Activated B cell treated with CpG ODN at 0.5 μM for 24 hours (primary cell): ENCODE data around the gene FLNA. TPM values are rescaled to one million over a fixed set of nuclear protein-coding genes. Genes with fewer than 3 reads are reported as not detected.

Experiments used
- ATAC-seq: fragments of 200-7000 bp; cut with Tn5 transposase; one replicate; pipeline ENCODE4 v1.10.0; 2021; ENCODE audit warnings: low read depth, mild to moderate bottlenecking, moderate library complexity
- CTCF ChIA-PET: fragments of 350-600 bp; sonication (Branson Sonifier 250); formaldehyde crosslinking; loops from one replicate; lab custom pipeline; 2021; ENCODE audit warnings: antibody characterized with exemption; lab: Charles Lee
- POLR2A ChIA-PET: fragments of 350-600 bp; sonication (Branson Sonifier 250); formaldehyde crosslinking; loops from one replicate; lab custom pipeline; 2021; ENCODE audit warnings: antibody characterized with exemption; lab: Charles Lee
- DNase-seq: peaks from one replicate; pipeline ENCODE4 v3.0.0; 2022
- H3K27ac Mint-ChIP-seq: one replicate; pipeline ENCODE4 v1.8.0; 2020; ENCODE audit warnings: mixed read lengths
- H3K27me3 Mint-ChIP-seq: one replicate; pipeline ENCODE4 v1.8.0; 2021; ENCODE audit warnings: mixed read lengths
- H3K36me3 Mint-ChIP-seq: one replicate; pipeline ENCODE4 v1.8.0; 2021; ENCODE audit warnings: low read depth, mixed read lengths
- H3K4me1 Mint-ChIP-seq: one replicate; pipeline ENCODE4 v1.8.0; 2021; ENCODE audit warnings: mixed read lengths
- H3K4me3 Mint-ChIP-seq: one replicate; pipeline ENCODE4 v1.8.0; 2020; ENCODE audit warnings: mild to moderate bottlenecking, mixed read lengths
- H3K9me3 Mint-ChIP-seq: one replicate; pipeline ENCODE4 v1.8.0; 2020; ENCODE audit warnings: mixed read lengths
- intact Hi-C: fragments of 100-400 bp; cut with micrococcal nuclease; formaldehyde crosslinking; loops from one replicate; pipeline ENCODE4 v1.15.1; 2024
- total RNA-seq: library from RNA; stranded (reverse); gene quantifications from 2 replicates; pipeline ENCODE4 v1.2.3, GENCODE V29; 2022
- TF ChIP-seq, protein P1 (sequence below): fragments of 200-600 bp; IDR thresholded peaks from one replicate; pipeline ENCODE4 v1.8.0; 2022; ENCODE audit warnings: antibody characterized with exemption, mild to moderate bottlenecking

FLNA gene, protein sequence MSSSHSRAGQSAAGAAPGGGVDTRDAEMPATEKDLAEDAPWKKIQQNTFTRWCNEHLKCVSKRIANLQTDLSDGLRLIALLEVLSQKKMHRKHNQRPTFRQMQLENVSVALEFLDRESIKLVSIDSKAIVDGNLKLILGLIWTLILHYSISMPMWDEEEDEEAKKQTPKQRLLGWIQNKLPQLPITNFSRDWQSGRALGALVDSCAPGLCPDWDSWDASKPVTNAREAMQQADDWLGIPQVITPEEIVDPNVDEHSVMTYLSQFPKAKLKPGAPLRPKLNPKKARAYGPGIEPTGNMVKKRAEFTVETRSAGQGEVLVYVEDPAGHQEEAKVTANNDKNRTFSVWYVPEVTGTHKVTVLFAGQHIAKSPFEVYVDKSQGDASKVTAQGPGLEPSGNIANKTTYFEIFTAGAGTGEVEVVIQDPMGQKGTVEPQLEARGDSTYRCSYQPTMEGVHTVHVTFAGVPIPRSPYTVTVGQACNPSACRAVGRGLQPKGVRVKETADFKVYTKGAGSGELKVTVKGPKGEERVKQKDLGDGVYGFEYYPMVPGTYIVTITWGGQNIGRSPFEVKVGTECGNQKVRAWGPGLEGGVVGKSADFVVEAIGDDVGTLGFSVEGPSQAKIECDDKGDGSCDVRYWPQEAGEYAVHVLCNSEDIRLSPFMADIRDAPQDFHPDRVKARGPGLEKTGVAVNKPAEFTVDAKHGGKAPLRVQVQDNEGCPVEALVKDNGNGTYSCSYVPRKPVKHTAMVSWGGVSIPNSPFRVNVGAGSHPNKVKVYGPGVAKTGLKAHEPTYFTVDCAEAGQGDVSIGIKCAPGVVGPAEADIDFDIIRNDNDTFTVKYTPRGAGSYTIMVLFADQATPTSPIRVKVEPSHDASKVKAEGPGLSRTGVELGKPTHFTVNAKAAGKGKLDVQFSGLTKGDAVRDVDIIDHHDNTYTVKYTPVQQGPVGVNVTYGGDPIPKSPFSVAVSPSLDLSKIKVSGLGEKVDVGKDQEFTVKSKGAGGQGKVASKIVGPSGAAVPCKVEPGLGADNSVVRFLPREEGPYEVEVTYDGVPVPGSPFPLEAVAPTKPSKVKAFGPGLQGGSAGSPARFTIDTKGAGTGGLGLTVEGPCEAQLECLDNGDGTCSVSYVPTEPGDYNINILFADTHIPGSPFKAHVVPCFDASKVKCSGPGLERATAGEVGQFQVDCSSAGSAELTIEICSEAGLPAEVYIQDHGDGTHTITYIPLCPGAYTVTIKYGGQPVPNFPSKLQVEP (N-terminal part only)
- total RNA-seq, result 605 and 679 TPM in 2 replicates

DNA sequence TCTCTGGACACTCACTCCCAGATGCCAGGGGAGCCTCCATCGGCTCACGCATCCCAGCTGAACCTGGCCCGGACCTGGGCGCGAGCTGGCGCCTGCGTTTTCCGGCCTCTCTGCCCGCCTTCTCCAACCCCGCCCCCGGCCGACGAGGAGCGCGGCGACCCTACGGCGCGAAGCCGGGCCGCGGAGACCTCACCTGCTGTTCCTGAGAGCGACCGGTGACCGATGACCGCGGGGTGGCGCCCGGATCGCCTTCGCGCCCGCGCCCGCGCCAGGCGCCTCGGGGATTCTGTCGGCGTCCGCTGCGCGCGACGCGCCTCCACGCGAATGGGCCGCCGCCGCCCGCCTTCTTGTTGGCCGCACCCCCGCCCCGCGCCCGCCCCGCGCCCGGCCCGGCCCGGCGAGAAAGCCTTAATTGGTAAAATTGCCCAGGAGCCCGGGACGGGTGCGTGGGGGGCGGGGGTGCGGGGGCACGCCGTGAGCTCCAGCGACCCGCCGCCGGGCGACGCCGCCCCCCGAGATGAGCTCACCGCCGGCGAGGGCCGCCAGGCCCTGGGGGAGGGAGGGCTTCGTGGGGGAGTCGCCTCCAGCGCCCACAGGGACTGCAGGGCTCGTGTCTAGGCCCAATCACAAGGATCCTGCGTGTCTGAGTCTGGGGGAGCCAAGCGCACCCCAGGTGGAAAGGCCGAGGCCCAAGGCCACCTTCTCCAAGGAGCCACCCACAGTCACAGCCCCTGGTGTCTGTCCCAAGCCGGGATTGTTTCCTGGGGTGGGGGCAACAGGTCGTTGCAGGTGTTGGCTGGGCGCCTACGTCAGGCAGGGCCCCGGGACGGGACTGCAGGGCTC lies at the start of gene FLNA:
TSS of gene FLNA (minus strand) at position 322 of the 843 bp plus-strand sequence. CDS start 3,389 bp downstream, outside the sequence.
- Mint-ChIP-seq H3K36me3 (peaks cover 2% of the 10 kb centered on the region), H3K4me3 (peak within 1 kb of the TSS; percentile 62), H3K27ac (no peak within 1 kb of the TSS), H3K4me1 (peaks cover 24% of the 10 kb centered on the region), H3K9me3 (no peaks in the 10 kb centered on the region), H3K27me3 (no peaks in the 10 kb centered on the region)
- ChIA-PET POLR2A (interaction anchor here (0.5 to 2.3 kb wide), 4 partner anchors 20 to 449 kb away, joined by 3 to 19 read pairs (median 4); partner anchors contain the start of genes ARHGAP4 and RPL10), CTCF (interaction anchor here (1.0 to 2.5 kb wide), 6 partner anchors 24 to 168 kb away, joined by 3 to 6 read pairs (median 4); no protein-coding TSS in a partner anchor)
- DNase-seq (peak; percentile 35), ATAC-seq (no peak)
- intact Hi-C loops, result loop anchor here (5.0 to 10.0 kb wide), 3 partner anchors 140 to 650 kb away; partner anchors contain the start of genes ABCD1, BCAP31, FAM3A and MECP2
- TF ChIP-seq, protein P1, sequence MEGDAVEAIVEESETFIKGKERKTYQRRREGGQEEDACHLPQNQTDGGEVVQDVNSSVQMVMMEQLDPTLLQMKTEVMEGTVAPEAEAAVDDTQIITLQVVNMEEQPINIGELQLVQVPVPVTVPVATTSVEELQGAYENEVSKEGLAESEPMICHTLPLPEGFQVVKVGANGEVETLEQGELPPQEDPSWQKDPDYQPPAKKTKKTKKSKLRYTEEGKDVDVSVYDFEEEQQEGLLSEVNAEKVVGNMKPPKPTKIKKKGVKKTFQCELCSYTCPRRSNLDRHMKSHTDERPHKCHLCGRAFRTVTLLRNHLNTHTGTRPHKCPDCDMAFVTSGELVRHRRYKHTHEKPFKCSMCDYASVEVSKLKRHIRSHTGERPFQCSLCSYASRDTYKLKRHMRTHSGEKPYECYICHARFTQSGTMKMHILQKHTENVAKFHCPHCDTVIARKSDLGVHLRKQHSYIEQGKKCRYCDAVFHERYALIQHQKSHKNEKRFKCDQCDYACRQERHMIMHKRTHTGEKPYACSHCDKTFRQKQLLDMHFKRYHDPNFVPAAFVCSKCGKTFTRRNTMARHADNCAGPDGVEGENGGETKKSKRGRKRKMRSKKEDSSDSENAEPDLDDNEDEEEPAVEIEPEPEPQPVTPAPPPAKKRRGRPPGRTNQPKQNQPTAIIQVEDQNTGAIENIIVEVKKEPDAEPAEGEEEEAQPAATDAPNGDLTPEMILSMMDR, result no peak

GRCh38 chrX:154420402-154420756 lies 45.9 kb upstream of the FLNA start:
- peaks cover 8% of the 10 kb centered on the region for H3K4me1 Mint-ChIP-seq
- no peak for DNase-seq
- H3K36me3 Mint-ChIP-seq, result no peaks in the 10 kb centered on the region
- intact Hi-C loops, result no loop called here
- TF ChIP-seq, protein P1, result no peak
- H3K27ac Mint-ChIP-seq, result no peak overlapping the region
- ChIA-PET CTCF (no interaction called here), POLR2A (interaction anchor here (0.6 to 1.8 kb wide), 3 partner anchors 10 to 96 kb away, joined by 3 to 6 read pairs (median 4); no protein-coding TSS in a partner anchor)
- ATAC-seq, result no peak
- no peaks in the 10 kb centered on the region for H3K9me3 Mint-ChIP-seq
- no peak overlapping the region for H3K4me3 Mint-ChIP-seq
- no peaks in the 10 kb centered on the region for H3K27me3 Mint-ChIP-seq

- intact Hi-C loops, result no loop called here
- Mint-ChIP-seq H3K36me3 (peaks cover 2% of the 10 kb centered on the region), H3K9me3 (no peaks in the 10 kb centered on the region), H3K4me1 (peaks cover 10% of the 10 kb centered on the region), H3K4me3 (no peak overlapping the region), H3K27ac (no peak overlapping the region), H3K27me3 (no peaks in the 10 kb centered on the region)
- ChIA-PET POLR2A (interaction anchor here (0.7 to 2.0 kb wide), 6 partner anchors 9 to 58 kb away, joined by 3 to 9 read pairs (median 4); partner anchors contain the start of genes ATP6AP1 and DNASE1L1), CTCF (interaction anchor here (1.1 kb wide), 1 partner anchor 9 kb away, joined by 3 read pairs; the partner anchor contains the start of gene ATP6AP1)
- DNase-seq (no peak), ATAC-seq (no peak)
- TF ChIP-seq, protein P1, result no peak
These were observed 45.4 kb upstream of the FLNA start for GRCh38 chrX:154419688-154420401.

DNA sequence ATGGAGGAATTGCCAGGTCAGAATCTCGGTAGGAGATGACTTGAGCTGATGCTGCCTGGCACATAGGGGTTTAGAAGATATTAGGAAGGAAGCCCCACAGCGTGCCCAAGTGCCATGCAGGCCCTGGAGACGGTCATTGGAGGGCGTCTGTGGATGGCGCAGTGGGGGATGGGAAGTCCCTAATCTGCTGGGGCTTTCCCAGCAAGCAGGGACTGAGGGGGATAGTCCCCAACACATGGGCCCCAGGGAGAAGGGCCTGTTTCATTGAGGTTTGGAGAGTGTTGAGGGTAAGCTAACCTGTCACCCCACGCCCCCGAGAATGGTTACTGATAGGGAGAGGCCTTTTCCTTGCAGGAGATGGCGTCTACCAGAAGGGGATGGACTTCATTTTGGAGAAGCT lies 44.8 kb upstream of the FLNA start:
- peak; percentile 89 for ATAC-seq

More for the DNA sequence above, 44.8 kb upstream of the FLNA start:
- TF ChIP-seq, protein P1, result no peak
- no peaks in the 10 kb centered on the region for H3K27me3 Mint-ChIP-seq
- CTCF ChIA-PET, result interaction anchor here (1.1 kb wide), 1 partner anchor 10 kb away, joined by 3 read pairs; the partner anchor contains the start of gene ATP6AP1
- peaks cover 10% of the 10 kb centered on the region for H3K4me1 Mint-ChIP-seq
- intact Hi-C loops, result no loop called here
- POLR2A ChIA-PET, result interaction anchor here (0.7 to 2.0 kb wide), 7 partner anchors 10 to 59 kb away, joined by 3 to 9 read pairs (median 3); partner anchors contain the start of genes ATP6AP1, DNASE1L1 and RPL10
- H3K27ac Mint-ChIP-seq, result no peak overlapping the region
- no peaks in the 10 kb centered on the region for H3K9me3 Mint-ChIP-seq
- H3K36me3 Mint-ChIP-seq, result peaks cover 2% of the 10 kb centered on the region
- no peak for DNase-seq
- peak overlapping the region; percentile 1 for H3K4me3 Mint-ChIP-seq
